SHP77 treated with DMSO at 0.1 percent for 48 hours (cell line): ENCODE data around the gene PMPCA.
"Not testable (repeated sequence)": the region's sequence is repeated elsewhere in the genome, so short reads cannot be mapped to it uniquely, and the experiment has no call there.

Source experiments
- DNase-seq: peaks from one replicate; lab custom pipeline; 2025; lab: John Stamatoyannopoulos, UW

PMPCA gene

DNA sequence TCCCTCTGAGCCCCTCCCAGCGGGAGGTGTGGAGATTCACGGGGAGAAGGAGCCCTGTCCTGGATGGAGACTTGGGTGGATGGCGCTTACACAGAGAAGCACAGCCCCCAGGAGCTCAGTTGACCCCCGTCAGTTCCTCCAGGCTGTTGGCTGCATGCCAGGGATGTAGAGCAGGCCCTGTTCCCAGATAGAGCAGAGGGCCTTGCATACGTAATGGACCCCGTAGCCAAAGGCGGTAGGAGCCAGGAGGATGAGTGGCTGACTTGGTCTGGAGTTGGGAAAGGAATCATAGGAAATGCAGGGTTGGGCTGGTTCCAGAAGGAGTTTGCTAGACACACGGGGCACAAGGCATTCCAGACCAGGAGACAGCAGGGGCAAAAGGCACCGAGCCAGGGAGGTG lies 2.5 kb downstream of the PMPCA start:
- no peak for DNase-seq

- DNase-seq: no peak
These were observed 6.0 kb downstream of the PMPCA start for GRCh38 chr9:136416427-136416826.

DNA sequence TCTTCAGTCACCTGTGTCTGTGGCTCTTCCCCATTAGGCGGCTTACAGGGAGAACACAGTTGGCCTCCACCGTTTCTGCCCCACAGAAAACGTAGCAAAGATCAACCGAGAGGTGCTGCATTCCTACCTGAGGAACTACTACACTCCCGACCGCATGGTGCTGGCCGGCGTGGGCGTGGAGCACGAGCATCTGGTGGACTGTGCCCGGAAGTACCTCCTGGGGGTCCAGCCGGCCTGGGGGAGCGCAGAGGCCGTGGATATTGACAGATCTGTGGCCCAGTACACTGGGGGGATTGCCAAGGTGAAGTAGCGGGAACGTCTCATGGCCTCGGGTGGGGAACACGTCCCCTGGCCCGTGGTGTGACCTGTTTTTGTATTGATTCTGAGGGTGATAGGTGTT lies 6.5 kb downstream of the PMPCA start:
- no peak for DNase-seq

- no peak for DNase-seq
These were observed 8.0 kb downstream of the PMPCA start for GRCh38 chr9:136418182-136419091.

DNA sequence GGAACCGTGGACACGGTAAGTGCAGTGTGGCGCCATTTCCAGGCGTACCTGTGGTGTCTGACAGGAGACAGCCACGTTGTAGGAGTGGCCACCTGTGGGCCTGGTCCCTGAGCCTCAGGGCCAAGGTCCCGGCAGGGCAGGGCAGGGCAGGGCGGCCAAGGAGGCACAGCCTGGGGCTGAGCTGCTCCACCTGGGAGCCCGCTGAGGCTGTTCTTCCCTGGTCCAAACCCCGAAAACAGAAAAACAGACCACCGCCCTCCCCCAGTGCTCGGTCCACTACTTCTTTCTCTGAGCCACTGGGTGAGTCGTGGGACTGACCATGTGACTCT lies 8.6 kb downstream of the PMPCA start:
- no peak for DNase-seq

DNA sequence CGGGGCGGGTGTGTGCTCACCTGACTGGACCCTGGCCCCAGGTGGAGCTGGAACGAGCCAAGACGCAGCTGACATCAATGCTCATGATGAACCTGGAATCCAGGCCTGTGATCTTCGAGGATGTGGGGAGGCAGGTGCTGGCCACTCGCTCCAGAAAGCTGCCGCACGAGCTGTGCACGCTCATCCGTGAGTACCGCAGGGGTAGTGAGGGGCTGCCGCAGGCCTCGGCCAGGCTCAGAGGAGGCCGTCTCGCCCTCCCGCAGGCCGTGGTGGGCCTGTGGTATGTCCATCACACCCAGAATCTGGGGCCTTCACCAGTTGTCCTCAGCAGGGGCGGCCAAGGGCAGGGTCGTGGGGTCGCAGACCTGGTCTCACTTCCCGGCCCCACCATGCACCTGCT lies 11.3 kb downstream of the PMPCA start:
- no peak for DNase-seq

GRCh38 chr9:136422876-136423275 lies 12.4 kb downstream of the PMPCA start:
- no peak for DNase-seq

- DNase-seq: no peak
These were observed 13.1 kb downstream of the PMPCA start for GRCh38 chr9:136423432-136424146.

GRCh38 chr9:136424750-136425362 lies 14.4 kb downstream of the PMPCA start:
- DNase-seq: no peak

DNA sequence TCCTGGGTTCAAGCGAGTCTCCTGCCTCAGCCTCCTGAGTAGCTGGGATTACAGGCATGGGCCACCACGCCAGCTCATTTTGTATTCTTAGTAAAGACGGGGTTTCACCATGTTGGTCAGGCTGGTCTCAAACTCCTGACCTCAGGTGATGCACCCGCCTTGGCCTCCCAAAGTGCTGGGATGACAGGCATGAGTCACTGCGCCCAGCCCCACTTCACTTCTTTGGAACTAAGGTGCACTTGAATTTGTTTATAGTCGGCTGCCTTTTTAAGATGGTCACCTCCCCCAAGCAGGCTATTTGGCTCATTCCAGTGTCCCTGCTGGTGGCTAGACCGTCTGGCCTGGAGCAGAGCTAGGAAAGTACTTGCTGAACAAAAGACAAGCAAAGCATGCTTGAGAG lies 14.9 kb downstream of the PMPCA start:
- not testable (repeated sequence) for DNase-seq

DNA sequence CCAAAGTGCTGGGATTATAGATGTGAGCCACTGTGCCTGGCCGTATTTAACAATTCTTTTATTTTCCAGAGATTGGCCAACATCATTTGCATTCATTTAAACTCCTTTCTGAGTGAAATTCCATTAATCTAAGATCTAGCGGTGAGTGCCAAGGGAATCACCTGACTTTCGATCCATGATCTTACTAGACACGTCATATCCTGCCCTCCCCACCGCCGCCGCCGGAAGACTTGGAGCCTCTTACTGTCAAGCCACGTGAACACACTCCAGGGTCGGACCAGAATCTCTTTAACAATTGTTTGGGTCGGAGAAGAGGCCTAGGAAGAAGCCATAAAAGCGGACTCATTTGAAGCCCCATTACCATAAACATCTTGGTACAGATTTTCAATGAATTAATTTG lies 16.3 kb downstream of the PMPCA start:
- no peak for DNase-seq

DNA sequence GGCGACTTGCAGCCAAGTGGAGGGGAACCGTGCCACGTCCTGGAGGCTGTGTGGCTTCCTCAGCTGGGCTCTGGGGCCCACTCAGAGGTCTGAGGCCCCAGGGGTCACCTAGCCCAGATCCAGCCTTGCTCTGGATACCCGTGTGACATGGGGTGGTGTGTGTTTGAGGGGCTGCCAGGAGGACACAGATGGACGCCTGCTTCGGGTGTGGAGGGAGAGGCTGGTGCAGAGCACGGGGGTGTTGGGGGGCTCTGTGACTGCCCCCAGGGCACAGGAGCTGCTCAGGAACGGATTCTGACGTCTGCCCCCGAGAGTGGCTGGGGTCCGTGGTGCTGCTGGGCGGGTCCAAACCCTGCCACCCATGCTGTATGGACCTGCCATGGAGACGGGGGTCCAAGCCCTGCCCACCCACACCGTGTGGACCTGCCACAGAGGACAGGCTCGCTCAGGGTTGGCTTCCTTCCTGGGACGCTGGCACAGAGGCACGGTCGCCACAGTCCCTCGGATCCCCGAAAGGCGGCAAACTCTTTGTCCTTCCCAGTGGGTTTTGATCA lies 18.7 kb downstream of the PMPCA start:
- DNase-seq: no peak

DNA sequence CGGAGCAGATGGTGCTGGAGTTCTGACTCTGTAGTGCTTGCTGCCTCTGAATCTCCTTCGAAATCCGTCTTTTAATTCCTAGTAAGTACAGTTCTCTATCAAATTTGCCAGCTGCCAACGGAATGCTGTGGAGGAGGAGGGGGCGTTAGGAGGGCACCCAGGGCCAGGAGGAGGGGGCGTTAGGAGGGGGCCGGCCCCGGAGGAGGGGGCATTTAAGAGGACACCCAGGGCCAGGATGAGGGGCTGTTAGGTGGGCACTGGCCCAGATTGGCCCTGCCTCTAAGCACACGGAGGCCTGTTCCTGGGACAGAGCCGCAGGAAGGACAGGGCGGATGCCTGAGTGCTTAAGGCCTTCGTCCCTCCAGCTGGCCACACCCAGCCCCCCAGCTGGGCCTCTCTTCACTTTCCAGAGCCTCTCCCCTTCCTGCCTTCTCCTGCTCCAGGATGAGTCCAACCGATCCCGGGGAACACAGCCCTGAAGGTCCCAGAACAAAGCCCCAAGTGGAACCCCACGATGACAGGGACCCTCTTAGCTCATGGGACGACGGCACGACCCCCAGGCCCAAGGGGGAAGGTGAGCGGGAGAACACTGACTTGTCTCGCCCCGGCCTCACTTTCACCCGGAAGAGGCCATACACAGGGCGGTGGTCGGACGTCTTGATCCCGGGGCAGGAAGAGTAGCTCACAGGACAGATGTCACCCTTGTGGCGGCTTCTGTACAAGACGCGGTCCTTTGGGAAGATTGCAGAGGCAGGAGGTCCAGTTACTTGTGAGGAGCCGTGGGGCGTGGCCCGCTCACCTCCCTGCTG lies 19.4 kb downstream of the PMPCA start:
- no peak for DNase-seq

- no peak for DNase-seq
These were observed 20.3 kb downstream of the PMPCA start for GRCh38 chr9:136430588-136431234.

DNA sequence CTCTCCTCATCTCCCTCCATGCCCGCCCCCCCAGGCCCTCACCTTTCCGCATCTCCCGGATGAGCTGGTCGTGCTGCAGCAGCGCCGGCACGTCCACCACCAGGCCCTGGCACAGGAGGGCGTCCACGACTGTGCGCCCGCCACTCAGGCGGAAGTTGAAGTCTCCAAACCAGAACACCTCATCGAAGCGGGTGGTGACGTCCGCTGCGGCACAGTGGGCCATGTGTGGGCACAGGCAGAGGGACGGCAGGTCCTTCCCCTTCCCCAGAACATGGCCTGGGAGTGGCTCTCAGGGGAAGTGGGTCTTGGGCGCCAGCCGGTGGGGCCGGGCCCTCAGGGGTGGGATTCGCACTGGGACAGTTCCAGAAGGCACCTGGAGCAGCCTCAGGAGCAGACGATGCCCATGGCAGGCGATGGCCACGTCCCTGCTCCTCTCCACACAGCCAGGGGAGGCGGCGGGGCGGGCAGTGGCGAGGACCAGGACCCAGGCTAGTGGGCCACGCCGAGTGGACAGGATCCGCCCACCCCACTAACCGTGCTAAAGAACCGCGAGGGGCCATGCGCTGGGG lies 21.4 kb downstream of the PMPCA start:
- no peak for DNase-seq

DNA sequence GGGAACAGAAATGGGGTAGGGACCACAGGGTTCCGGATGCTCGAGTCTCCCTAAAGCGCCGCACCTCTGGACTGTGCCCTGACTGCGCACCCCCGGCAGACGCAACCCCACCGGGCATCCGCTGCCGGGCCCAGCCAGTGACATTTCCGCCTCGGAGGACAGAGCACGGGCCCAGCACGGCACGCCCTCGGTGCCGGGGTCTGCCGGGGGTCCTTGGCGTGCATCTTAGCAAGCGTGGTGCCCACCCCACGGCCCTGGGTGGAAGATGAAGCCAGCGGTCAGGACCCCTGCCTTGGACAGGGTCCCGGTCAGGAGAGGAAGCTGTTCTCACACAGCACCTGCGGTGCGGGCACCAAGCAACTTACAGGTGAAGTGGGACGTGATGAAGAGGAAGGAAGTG lies 22.1 kb downstream of the PMPCA start:
- DNase-seq: no peak

- no peak for DNase-seq
These were observed 22.7 kb downstream of the PMPCA start for GRCh38 chr9:136433043-136433715.

- DNase-seq: no peak
These were observed 23.6 kb downstream of the PMPCA start for GRCh38 chr9:136433849-136434579.

DNA sequence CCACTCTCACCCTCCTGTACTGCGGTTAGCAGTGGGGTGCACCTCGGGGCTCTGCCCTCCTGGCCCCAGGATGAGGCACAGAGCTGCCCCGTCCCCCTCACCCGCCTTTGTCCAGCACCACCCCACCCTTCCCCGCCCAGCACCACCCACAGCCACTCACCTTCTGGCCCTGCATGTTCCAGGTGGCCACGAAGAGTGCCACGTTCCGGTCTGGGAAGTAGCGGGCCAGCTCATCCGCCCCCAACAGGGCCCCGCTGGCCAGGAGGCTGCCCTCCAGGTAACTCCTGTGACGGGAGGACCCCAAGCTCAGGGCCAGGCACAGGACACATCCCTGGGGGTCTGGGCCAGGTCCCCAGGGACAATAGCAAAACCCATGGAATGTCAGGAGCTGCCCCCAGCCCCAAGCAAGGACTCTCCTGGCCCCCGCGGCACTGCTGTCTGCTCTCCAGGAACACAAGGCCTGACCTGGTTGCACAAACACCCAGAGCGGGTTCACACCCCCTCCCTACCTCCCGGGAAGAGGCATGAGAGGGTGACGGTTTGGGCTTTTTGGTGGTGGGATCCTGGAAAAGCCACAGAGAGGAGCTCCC lies 24.2 kb downstream of the PMPCA start:
- DNase-seq: no peak
